Upper lobe of left lung (tissue), 4 donors: ENCODE results near the gene S100A10.

ENCODE experiments used
- CTCF ChIP-seq, 6 experiments: fragments of 450-650 bp in 4 of 6; fragments of 200-600 bp in 2 of 6; sonication (generic) in 2 of 6; IDR thresholded peaks; one replicate each; pipeline ENCODE4 v1.5.1; 2016 to 2019; ENCODE audit warnings: antibody characterized with exemption in 6 of 6
- EP300 ChIP-seq, 4 donors: sonication (generic); formaldehyde crosslinking; IDR thresholded peaks; one replicate each; pipeline ENCODE4 v1.5.1; 2017; ENCODE audit warnings: antibody characterized with exemption in 4 of 4, control low read depth in 2 of 4
- POLR2A ChIP-seq, 4 donors: fragments of 450-650 bp; IDR thresholded peaks; one replicate each; pipeline ENCODE4 v1.5.1; 2016 to 2017; ENCODE audit warnings: antibody characterized with exemption in 4 of 4, mild to moderate bottlenecking in 2 of 4
- POLR2AphosphoS5 ChIP-seq, 2 donors: sonication (generic); formaldehyde crosslinking; IDR thresholded peaks; one replicate each; pipeline ENCODE4 v1.5.1; 2017; ENCODE audit warnings: antibody characterized with exemption in 2 of 2

- TF ChIP-seq CTCF (IDR thresholded peaks at IDR 0.05) = no peak
- TF ChIP-seq POLR2AphosphoS5 (IDR thresholded peaks at IDR 0.05) = no peak
- TF ChIP-seq EP300 (IDR thresholded peaks at IDR 0.05) = no peak
- TF ChIP-seq POLR2A (IDR thresholded peaks at IDR 0.05) = no peak
Measured at GRCh38 chr1:151981178-151981525, 12.5 kb downstream of the S100A10 start.
